22Rv1 (cell line): ENCODE measurements around the gene RAMAC.
"Not testable (repeated sequence)": the region's sequence is repeated elsewhere in the genome, so short reads cannot be mapped to it uniquely, and the experiment has no call there.

Experiments
- H3K27ac ChIP-seq: fragments of 450-650 bp; 2 replicates; pipeline ENCODE4 v1.5.1; 2017
- ZFX ChIP-seq: fragments of 450-650 bp; IDR thresholded peaks from 2 replicates; pipeline ENCODE4 v1.6.1; 2017; ENCODE audit warnings: antibody characterized with exemption, borderline replicate concordance
- TF ChIP-seq, protein P1 (sequence below): fragments of 450-650 bp; IDR thresholded peaks from 2 replicates; pipeline ENCODE4 v1.5.1; 2017; ENCODE audit warnings: mild to moderate bottlenecking

The RAMAC gene

DNA sequence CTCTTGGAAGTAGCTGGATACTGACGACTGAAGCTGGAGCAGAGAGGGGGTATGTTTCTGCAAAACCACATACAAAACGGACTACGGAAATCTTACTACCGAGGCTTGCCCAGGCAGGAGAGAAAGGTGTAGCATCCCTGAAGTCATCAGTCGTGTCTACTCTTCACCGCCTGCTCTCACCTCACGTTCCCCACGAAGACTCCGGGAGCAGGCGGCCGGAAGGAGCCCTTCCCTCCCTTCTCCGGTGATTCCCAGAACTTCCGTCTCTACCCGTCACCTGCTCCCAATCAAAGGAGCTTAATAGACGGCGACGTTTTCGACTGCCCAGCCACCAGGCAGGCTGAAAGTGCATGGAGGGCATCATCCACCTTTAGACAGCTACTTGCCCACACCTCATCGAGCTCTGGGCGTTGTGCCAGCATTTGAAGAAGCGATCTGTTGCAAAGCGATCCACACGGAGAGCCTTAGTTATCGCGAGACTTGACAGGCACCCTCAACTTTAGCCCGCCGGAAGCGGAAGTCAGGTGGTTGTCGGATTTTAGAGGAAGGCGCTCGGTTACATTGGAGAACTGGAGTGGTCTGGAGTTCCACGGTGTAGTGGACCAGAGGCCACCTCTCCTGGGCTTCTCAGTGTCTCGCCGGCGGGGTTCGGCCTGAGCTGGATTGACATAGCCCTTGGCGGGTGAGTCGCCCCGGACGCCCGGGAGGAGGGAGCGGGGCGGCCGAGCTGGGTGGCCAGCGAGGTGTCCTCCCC, at the start of gene RAMAC:
Gene RAMAC (plus strand): TSS at position 523 of the 754 bp plus-strand sequence. CDS start 2,809 bp downstream, outside the sequence.
- H3K27ac ChIP-seq = peak within 1 kb of the TSS; percentile 81
- TF ChIP-seq, protein P1, sequence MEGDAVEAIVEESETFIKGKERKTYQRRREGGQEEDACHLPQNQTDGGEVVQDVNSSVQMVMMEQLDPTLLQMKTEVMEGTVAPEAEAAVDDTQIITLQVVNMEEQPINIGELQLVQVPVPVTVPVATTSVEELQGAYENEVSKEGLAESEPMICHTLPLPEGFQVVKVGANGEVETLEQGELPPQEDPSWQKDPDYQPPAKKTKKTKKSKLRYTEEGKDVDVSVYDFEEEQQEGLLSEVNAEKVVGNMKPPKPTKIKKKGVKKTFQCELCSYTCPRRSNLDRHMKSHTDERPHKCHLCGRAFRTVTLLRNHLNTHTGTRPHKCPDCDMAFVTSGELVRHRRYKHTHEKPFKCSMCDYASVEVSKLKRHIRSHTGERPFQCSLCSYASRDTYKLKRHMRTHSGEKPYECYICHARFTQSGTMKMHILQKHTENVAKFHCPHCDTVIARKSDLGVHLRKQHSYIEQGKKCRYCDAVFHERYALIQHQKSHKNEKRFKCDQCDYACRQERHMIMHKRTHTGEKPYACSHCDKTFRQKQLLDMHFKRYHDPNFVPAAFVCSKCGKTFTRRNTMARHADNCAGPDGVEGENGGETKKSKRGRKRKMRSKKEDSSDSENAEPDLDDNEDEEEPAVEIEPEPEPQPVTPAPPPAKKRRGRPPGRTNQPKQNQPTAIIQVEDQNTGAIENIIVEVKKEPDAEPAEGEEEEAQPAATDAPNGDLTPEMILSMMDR = no peak
- TF ChIP-seq ZFX = no peak

DNA sequence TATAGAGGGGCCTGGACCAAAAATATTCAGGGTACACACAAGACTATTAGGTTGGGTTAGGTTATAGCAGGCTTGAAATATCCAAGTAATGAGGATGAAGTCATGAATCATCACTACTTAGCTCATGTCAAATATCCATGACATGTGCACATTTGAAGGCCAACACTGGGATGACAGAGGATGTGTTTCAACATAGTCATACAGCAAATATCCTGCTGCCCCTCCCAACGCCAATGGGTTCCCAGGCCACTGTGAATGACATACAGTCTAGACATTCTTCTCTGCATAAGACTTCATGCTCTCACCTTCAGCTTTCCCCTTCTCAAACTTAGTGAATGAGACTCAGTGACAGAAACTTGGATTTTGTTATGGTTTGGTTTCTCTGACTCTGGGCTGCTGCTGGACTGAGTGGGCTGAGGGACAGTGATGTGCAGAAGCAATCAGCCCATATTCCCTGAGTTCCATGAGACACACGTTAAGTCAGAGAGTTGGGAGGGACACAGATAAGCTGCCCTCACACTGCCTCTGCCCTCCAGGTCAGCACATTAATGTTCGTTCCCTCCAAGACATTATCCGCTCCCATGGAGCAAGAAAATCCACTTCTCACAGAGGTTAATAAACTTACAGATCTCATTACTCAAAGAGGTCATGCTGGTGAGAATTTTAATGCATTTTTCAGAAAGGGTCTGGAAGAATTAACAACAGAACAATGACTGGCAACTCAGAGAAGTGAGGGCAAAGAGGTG, 48.9 kb upstream of the RAMAC start:
- H3K27ac ChIP-seq = peak overlapping the region; percentile 33; the same call in 1 of the 2 replicates
- no peak for TF ChIP-seq ZFX
- TF ChIP-seq, protein P1 = no peak

DNA sequence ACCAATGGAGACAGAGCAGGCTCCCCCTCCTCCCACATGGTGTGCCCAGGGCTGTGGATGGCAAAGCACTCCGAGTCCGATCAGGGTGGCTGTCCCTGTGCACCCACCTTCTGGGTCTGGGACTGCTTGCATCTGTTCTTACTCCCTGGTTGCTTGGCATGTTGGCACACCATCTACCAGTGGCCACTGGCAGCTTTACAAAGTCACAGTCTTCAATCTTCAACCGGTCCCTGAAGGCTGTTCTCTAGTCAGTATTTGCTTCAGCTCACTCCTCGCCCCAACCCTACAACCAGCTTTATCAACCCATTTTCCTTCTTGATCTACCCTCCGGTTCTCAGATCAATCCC, 48.3 kb upstream of the RAMAC start:
- no peak for TF ChIP-seq ZFX
- TF ChIP-seq, protein P1 = no peak
- H3K27ac ChIP-seq = no peak overlapping the region

DNA sequence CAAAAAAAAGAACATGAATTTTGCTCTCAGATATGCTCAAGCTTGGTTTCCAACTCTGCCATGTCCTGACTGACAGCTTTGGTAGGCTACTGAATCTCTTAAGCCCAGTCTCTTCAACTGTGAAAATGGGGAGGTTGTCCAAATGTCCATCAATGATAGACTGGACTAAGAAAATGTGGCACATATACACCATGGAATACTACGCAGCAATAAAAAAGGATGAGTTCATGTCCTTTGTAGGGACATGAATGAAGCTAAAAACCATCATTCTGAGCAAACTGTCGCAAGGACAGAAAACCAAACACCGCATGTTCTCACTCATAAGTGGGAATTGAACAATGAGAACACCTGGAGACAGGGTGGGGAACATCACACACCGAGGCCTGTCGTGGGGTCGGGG, 46.3 kb upstream of the RAMAC start:
- H3K27ac ChIP-seq = not testable (repeated sequence)

DNA sequence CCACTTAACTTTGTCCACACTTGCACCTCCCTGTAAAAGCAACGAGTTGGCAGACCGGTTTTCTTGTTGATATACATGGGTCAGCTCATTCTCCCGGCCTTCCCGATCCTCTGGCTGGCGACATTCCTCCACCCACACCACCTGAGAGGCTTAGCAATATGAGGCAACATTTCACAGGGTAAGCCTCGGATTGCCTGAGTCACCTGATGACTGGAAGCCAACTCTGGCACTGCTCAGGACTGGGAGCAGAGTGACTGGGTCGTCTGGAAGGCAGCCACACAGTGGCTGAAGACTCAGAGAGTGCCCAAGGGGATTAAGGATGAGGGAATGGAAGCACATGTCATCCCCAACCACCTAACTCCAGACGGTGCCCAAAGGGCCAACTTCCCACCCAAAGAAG, 43.3 kb upstream of the RAMAC start:
- peak overlapping the region; percentile 48 for H3K27ac ChIP-seq
- no peak for TF ChIP-seq ZFX
- TF ChIP-seq, protein P1 = no peak

DNA sequence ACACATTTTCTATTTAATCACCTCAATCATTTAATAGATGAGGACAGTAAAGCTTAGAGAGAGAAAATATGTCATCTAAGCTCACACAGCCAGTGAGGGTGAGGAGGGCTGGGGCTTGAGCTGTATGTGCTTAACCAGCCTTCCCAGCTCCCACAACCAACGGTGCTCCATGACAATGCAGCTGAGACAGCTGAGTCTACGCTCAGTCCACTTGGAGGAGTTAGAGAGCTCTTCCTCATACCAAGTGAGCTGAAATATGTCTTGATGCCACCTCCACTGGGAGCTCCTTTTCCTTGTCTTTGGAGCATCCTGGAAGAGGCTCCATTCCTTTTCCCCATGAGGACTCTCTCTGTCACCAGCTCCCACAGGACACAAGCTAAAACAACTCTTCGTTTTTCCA, 42.8 kb upstream of the RAMAC start:
- peak overlapping the region; percentile 48 for H3K27ac ChIP-seq
- TF ChIP-seq, protein P1 = peak; percentile 27; the same call in 1 of the 2 replicates
- no peak for TF ChIP-seq ZFX

- no peak for TF ChIP-seq ZFX
- TF ChIP-seq, protein P1 = no peak
- H3K27ac ChIP-seq = no peak overlapping the region
Observed at GRCh38 chr15:82944056-82944455, 42.0 kb upstream of the RAMAC start.
